Hematopoietic multipotent progenitor cell treated with erythropoietin and hydrocortisone succinate and interleukin-3 and kit ligand, for 4 days (in vitro differentiated cells): Measurements from ENCODE around the gene SLC28A1.

ENCODE experiments used
- DNase-seq: peaks from one replicate; pipeline ENCODE4 v3.0.0-alpha.2; 2015

SLC28A1 gene, protein sequence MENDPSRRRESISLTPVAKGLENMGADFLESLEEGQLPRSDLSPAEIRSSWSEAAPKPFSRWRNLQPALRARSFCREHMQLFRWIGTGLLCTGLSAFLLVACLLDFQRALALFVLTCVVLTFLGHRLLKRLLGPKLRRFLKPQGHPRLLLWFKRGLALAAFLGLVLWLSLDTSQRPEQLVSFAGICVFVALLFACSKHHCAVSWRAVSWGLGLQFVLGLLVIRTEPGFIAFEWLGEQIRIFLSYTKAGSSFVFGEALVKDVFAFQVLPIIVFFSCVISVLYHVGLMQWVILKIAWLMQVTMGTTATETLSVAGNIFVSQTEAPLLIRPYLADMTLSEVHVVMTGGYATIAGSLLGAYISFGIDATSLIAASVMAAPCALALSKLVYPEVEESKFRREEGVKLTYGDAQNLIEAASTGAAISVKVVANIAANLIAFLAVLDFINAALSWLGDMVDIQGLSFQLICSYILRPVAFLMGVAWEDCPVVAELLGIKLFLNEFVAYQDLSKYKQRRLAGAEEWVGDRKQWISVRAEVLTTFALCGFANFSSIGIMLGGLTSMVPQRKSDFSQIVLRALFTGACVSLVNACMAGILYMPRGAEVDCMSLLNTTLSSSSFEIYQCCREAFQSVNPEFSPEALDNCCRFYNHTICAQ

DNA sequence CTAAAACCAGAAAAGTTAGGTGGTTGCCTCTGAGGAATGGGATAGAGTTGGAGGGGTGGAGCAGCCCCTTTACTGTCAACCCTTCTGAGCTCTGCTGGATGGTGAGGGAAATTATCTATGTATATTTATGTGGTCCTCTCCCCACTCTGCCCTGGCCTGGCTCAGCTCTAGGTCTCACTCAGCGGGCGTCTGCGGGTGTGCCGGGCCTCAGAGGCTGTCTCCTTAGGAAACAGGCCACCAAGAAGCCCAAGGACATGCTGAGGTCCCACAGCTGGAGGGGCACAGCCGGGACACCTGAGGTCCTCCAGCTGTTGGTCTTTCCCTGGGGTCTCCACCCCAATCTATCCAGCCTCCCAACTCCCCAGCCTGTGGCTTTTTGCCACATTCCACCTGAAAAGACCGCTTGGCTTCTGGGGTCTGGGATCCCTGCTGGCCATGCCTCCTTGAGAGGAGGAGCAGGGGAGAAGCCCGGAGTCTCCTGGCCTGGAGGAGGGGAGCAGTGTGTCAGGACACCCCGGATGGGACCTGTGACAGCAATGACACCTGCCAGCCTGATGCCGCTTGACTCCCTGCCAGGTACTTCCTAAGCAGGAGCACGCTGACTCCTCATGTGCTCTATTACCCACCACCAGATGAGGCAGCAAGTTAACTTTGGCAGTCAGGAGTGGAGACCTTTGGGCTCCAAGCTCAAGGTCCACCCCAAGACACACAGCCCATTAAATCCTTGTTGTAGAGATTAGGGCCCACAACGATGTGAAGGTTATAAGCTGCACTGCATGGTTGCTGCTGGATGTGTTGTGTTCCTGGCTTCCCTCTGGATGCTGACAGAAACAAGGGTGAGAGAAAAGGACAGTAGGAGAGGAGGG, at the start of gene SLC28A1:
TSS of gene SLC28A1 (plus strand) at position 747 of the 866 bp plus-strand sequence. CDS start 3,099 bp downstream, outside the sequence.
- no peak for DNase-seq

DNA sequence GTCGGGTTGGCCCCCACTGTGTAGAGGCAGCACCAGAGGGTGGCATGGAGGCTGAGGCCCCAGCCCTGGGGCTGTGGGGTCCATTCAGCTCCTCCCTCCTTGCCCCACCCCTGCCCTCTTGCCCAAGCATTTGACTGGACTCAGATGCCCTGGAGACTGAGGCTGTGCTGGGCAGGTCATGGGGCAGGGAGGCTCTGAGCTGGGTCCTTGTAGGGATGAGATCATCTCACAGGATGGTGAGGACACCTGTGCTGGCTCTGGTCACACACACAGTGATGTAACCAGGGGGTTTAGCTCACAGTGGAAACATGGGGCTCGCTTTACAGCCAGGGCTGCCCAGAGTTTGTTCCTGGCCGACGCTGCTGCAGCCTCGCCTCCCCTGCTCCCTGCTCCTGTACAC, 49.5 kb upstream of the SLC28A1 start:
- DNase-seq: no peak

DNA sequence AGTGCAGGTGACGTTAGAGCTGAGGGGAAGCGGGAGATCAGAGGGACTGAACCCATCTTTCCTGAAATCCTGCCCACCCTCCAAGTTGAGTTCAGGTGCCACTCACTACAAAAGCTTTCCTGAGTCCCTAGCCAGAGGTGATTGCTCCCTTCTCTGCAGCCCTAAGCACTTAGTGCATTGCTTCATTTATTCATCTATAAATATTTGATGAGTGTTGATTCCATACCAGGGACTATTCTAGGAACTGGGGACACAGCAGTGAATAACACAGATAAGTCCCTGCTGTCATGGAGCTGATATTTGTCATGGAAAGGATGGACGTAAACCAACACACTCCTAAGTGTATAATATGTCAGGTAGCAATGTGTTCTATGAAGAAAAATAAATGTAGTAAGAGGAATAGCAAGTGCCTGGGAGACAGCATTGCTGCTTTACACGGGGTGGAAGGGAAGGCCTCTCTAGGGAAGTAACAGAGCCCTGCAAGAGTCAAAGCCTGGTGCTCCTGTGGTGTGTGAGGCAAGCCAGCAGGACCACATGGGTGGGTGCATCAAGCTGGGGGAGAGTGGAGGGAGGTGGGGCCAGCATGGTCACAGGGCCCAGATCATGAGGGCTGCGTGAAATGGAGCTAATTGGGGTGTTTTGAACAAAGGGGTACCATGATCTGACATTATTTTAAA, 48.7 kb upstream of the SLC28A1 start:
- DNase-seq: no peak

DNA sequence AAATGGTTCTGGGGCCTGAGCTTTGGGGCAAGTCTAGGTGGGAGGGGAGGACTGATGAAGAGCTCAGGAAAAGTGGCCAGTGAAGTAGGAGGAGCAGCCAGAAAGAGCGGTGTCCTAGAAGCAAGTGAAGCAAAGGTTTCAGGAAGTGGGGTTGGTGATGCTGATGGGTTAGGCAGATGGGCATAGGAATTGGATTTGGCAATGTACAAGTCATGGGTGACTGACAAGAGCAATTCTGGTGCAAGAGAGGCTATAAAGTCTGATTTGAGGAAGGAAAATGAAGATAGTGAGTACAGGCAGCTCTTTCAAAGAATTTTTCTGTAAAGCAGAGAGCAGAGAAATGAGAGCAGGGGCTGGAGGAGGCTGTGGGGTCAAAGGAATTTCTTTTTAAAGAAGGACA, 47.6 kb upstream of the SLC28A1 start:
- DNase-seq: peak; percentile 19

DNA sequence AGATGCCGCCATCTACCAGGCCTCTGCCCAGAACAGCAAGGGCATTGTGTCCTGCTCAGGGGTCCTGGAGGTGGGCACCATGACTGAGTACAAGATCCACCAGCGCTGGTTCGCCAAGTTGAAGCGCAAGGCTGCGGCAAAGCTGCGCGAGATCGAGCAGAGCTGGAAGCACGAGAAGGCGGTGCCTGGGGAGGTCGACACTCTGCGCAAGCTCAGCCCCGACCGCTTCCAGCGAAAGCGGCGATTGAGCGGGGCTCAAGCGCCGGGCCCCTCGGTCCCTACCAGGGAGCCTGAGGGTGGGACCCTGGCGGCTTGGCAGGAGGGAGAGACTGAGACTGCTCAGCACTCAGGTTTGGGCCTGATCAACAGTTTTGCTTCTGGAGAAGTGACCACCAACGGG, 44.7 kb upstream of the SLC28A1 start:
- DNase-seq: no peak

DNA sequence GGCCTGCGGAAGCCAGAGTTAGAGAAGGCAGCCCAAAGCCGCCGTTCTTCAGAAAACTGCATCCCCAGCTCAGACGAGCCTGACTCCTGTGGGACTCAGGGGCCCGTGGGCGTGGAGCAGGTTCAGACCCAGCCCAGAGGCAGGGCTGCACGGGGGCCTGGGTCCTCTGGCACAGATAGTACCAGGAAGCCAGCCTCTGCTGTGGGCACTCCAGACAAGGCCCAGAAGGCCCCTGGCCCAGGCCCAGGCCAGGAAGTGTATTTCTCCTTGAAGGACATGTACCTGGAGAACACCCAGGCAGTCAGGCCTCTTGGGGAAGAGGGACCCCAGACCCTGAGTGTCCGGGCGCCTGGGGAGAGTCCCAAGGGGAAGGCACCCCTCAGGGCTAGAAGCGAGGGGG, 44.2 kb upstream of the SLC28A1 start:
- DNase-seq: no peak

DNA sequence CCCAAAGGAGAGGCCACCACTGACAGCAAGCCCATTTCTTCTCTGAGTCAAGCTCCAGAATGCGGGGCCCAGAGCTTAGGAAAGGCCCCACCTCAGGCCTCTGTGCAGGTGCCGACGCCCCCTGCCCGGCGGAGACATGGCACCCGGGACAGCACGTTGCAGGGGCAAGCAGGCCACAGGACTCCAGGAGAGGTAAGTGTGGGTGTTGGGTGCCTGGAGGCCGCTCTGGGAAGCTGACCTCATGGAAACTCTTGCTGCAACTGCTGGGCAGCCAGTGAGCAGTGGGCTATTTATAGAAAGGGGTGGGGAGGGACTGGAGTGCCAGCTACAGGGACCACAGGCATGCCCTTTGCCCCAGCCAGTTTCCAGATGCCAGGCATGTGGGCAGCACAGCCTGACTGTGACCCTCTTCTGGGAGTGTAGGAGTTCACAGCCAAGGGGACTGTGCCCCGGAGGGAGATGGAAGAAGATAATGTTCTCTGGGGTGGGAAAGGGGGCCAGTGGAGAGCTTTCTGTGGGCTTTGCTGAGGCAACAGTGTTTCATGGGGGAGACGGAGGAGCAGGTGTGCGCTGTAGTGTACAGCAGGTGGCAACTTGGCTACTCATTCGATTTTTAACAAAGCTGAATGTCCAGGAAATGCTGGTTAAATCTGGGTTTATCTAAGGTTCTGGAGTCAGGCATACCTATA, 43.6 kb upstream of the SLC28A1 start:
- DNase-seq: no peak

DNA sequence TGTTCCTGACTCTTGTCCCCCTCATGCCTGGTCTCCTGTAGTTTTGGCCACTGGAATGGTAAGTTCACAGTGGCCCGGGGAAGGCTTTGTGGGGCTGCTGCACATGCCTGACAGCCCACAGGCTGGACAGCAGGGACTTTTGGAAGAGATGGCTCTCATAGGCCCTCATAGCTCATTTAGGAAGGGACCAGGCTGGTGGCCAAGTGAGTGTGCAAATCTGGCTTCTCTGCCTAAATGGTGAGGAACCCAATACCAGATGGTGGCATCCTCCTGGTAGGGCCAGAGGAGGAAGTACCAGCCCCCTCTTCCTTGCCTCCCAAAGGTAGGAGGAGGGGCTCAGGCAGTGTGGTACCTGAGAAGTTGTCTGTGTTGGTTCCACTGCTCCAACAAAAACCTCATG, 41.7 kb upstream of the SLC28A1 start:
- DNase-seq: no peak

DNA sequence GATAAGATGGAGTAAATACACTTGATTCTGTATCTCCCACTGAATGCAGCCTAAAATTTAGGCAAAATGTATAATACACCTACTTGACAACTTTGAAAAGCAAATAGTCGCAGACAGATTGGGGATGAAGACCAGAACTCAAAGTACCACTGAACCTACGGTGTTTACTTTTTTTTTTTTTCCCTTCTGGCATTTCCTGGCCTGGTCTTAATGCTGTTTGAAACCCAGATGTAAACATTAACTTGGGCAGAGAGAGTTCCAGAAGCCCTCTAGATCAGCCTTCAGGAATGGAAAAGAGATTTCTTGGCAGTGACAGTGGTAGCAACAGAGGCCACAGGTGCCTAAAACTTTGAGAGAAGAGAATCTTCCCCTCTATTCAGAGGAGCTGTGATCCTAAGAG, 39.5 kb upstream of the SLC28A1 start:
- DNase-seq: no peak

DNA sequence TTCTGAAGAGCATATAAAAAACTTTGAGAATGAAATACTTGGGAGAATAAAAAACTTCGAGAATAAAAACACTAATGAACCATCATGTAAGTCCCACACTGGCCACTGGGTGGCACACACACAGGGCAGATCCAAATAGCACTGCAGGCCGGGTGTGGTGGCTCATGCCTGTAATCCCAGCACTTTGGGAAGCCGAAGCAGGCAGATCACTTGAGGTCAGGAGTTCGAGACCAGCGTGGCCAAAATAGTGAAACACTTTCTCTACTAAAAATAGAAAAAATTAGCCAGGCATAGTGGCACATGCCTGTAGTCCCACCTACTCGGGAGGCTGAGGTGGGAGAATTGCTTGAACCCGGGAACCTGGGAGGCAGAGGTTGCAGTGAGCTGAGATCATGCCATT, 38.8 kb upstream of the SLC28A1 start:
- DNase-seq: peak; percentile 69

DNA sequence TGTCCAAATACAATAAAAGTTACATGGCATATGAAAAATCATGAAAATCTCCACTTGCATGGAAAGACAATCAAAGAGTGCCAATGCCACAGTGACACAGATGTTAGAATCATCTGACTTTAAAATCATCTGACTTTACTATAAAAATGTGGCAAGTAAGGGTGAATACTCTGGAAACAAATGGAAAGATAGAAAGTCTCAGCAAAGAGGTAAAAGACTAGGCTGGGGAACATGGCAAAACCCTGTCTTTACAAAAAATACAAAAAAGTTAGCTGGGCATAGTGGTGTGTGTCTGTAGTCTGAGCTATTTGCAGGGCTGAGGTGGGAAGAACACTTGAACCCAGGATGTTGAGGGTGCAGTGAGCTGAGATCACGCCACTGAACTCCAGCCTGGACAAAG, 38.2 kb upstream of the SLC28A1 start:
- DNase-seq: no peak

DNA sequence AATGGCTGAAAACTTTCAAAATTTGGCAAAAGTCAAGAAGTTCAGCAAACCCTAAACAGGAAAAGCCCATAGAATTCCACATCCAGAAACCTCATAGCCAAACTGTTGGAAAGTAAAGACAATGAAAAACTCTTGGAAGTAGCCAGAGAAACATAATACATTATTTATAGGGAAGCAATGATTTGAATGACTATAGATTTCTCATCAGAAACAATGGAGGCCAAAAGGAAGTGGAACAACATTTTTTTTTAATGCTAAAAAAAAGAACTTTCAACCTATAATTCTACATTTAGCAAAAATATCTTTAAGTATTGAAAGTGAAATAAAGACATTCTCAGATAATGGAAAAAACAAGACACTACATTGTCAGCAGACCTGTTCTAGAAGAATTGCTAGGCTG, 37.1 kb upstream of the SLC28A1 start:
- DNase-seq: no peak

DNA sequence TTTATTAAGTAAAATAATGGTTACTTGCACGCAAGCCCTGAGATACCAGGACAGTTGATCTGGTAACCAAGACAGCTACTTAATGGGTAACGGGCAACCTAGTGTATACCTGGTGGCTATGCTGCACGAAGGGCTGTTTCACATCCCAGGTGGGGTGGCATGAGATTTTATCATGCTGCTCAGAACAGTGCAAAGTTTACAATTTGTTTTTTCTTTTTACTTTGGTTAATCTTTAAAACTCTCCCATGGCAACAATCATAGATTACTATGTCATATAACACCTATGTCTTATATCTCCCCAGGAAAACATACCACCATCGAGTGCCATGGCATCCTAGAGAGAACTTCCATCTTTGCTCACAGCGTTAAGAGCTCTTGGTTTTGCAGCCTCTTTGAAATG, 32.2 kb upstream of the SLC28A1 start:
- DNase-seq: no peak

DNA sequence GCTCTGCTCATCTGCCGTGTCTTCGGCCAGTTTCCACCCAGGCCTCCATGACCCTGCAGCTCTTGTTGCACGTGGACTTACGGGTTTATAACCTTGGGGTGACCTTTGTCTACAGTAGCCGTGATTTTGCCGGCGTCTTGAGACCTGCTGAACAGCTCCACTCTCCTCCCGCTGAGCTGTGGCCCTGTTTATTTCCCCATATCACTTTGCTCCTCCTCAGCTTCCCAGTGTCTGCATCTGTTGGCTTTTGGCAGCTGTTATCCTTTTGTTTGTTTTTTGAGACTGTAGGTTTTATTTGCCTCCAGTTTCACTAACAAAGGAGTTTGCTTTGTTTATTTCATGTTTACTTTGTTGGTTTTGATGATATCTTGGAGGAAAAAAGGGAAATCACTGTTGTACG, 29.3 kb upstream of the SLC28A1 start:
- DNase-seq: no peak

DNA sequence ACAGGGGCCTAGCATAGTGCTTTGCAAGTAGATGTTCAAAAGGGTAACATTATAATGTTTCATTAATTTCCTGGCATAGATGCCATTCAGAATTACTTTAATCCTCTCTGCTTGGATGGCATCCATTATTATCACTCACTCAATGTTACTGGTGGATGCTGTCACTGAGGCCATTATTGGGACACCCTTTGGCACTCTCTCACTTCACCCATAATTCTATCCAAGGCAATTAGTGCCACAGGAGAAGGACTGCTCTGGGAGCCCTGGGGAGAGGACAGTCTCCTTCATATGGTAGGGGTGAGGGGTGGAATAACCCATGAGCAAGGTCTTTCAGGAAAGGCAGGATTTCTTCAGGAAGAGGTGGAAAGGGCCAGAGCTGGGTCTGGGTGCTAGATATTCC, 28.7 kb upstream of the SLC28A1 start:
- no peak for DNase-seq

DNA sequence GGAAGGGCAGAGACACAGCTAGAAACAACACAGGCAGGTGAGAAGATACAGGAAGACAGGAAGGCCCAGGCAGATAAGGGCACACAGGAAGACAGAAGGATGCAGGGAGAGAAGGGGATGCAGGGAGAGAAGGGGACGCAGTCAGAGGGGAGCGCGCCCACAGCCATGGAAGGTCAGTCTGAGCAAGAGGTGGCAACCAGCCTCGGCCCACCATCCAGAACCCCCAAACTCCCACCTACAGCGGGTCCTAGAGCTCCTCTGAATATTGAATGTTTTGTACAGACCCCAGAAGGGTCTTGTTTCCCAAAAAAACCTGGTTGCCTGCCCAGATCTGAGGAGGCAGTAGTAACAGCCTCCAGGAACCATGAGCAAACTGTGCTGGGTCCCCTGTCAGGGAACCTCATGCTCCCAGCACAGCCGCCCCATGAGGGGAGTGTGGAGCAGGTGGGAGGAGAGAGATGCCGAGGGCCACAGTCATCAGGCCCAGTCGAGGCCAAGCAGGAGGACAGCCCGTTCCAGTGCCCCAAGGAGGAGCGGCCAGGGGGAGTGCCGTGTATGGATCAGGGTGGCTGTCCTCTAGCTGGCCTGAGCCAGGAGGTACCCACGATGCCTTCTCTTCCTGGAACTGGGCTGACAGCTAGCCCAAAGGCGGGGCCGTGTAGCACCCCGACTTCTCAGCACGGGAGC, 27.6 kb upstream of the SLC28A1 start:
- DNase-seq: no peak

DNA sequence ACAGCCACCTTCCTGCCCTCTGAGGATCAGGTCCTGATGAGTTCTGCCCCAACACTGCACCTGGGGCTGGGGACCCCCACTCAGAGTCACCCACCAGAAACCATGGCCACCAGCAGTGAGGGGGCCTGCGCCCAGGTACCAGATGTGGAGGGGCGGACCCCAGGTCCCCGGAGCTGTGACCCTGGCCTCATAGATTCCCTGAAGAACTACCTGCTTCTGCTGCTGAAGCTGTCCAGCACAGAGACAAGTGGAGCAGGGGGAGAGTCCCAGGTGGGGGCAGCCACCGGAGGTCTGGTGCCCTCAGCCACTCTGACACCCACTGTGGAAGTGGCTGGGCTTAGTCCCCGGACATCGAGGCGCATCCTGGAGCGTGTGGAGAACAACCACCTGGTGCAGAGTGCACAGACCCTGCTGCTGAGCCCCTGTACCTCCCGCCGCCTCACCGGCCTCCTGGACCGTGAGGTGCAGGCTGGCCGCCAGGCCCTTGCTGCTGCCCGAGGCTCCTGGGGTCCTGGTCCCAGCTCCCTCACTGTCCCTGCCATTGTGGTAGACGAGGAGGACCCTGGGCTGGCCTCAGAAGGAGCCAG, 27.0 kb upstream of the SLC28A1 start:
- DNase-seq: no peak

DNA sequence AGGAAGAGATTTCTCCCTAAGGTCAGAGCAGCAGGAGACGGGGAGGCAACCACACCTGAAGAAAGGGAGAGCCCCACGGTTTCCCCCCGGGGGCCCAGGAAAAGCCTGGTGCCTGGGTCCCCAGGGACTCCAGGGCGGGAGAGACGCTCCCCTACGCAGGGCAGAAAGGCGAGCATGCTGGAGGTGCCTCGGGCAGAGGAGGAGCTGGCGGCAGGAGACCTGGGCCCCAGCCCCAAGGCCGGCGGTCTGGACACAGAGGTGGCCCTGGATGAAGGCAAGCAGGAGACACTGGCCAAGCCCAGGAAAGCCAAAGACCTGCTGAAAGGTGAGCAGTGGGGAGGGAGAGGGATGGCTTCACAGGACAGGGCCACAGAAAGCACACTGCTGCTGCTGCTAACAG, 26.2 kb upstream of the SLC28A1 start:
- DNase-seq: no peak

DNA sequence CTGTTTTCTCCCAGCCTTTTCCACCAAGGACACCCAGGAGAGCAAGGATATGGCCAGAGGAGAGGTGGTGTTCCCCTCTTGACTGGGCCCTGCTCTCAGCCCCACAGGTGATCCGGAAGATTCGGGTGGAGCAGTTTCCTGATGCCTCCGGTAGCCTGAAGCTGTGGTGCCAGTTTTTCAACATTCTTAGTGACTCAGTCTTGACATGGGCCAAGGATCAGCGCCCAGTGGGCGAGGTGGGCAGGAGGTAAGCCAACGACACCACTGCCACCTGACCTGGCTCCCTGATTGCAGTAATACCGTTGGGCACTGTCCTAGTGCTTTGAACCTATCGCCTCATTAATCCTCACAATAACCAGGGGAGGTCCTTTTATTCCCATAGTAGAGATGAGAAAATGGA, 25.3 kb upstream of the SLC28A1 start:
- DNase-seq: no peak

DNA sequence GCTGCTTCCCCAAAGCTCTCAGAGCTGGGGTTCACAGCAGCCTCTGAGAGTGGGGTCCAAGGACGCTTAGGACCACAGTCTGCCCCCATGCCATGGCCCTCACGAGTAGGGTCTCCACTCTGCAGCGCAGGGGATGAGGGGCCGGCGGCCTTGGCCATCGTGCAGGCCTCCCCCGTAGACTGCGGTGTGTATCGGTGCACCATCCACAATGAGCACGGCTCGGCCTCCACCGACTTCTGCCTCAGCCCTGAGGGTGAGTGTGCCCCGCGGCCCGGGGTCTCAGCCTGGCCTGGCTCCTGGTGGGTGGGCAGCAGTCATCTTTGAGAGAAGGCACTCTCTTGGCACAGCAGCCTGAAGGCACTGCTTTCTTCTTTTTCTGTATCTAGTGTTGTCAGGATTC, 24.8 kb upstream of the SLC28A1 start:
- no peak for DNase-seq

DNA sequence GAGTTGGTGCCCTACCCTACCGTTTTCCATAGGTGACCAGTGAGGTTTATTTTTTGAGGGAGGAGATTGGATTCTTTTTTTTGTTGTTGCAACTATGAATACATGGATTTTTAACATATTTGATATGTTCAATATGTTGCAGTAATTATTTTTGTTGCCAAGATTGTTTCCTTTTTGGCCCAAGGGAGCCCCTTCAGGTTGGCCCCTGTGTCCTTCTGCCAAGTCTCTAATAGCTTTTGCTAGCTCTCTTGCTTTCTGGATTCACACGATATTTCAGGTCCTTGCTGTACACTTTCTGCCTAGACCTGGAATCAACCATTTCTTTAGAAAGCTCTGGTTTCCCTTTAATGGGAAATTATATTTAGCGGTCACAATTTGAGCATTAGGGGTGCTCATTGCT, 22.7 kb upstream of the SLC28A1 start:
- no peak for DNase-seq
